Hypothalamus (tissue), 51 donors: ENCODE results near the gene EPN2.
"Not testable (repeated sequence)": the region's sequence is repeated elsewhere in the genome, so short reads cannot be mapped to it uniquely, and the experiment has no call there.

Experiments
- DNase-seq, 51 donors: peaks; one replicate each; lab custom pipeline; 2025; lab: John Stamatoyannopoulos, UW

Gene EPN2

GRCh38 chr17:19341641-19342610 lies 104.8 kb downstream of the EPN2 start:
- peak in 1 of 51 donors; percentile 23 for DNase-seq

DNA sequence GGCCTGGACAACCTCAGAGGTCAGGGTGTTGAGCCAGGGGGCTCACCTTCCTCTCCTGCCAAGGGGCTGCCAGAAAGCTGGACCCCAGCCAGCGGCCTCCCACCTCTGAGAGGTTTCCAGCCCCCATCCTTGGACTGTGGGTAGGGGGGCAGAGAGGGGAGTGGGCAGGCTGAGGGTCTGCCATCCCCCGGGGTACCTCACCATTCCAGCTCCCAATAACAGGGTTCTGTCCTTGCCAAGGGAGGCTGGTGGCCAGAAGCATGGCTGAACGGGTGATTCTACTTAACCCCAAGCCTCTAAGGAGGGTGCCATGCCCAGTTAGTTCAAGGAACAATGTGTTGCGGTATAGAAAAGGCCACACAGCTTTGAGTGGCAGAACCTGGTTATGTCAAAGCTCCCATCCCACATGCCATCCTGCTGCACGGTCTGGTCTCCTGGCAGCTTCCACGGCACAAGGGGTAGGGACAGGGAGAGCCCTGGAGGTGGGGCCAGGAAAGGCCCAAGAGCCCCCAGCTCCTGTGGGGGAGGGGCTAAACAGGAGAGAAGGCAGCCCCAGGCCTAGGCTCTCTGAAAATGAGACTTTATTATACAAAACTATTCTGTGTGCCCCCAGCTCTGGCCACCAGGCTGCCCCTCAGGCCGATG lies 105.6 kb downstream of the EPN2 start:
- no peak for DNase-seq

DNA sequence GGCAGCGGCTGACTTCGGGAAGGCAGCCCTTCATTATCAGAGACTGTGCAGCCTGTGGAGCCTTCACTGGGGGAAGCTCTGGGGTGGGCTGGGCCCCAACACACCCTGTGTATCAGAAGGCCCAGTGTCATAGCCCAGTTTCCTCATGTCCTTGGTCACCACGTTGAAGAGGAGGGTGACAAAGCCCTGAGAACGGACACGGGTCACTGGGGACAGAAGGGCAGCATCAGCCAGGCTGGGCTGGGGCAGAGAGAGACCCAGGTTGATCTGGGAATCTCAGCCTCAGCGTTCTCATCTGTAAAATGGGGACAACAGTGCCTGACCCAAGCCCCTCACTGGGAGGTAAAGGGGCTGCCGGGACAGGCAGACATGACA lies 106.1 kb downstream of the EPN2 start:
- DNase-seq = no peak

- DNase-seq = no peak
Observed at GRCh38 chr17:19343671-19344151, 106.5 kb downstream of the EPN2 start.

- no peak for DNase-seq
Observed at GRCh38 chr17:19344311-19345066, 107.3 kb downstream of the EPN2 start.

- no peak for DNase-seq
Observed at GRCh38 chr17:19345067-19345460, 107.9 kb downstream of the EPN2 start.

DNA sequence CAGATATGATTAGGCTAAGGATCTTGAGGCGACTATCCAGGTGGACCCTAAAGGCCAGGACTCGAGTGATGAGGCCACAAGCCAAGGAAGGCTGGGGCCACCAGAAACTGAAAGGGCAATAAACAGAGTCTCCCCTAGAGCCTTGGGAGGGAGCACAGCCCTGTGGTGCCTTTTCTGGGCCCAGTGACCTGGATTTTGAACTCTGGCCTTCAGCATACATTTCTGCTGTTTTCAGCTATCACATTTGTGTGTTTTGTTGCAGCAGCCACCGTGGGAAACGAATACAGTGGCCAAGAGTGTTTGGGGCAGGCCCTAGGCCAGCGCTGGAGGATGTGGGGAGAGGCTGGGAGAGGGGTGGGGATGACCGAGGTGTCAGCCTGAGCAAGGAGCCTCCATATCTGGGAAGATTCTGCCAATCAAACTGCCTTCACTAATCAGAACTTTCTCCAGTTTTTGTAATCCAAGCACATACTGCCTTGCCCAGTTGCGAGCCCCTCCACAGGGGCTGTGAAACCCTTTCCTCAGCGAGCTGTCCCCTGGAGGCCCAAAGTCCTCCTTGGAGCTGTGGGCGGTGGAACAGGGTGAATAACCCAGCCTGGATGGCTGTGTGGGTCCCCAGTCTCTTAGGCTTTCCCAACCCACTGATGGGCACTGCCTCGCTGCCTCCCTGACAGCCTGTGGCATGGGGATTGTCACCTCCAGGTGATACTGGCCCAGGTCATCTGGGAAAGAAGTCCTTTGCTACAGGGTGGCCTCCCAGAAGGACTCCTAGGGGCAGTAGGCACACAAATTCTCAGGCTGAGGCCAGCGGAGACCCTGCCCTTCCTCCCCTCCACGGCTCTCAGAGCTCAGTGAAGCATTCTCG lies 108.6 kb downstream of the EPN2 start:
- no peak for DNase-seq

DNA sequence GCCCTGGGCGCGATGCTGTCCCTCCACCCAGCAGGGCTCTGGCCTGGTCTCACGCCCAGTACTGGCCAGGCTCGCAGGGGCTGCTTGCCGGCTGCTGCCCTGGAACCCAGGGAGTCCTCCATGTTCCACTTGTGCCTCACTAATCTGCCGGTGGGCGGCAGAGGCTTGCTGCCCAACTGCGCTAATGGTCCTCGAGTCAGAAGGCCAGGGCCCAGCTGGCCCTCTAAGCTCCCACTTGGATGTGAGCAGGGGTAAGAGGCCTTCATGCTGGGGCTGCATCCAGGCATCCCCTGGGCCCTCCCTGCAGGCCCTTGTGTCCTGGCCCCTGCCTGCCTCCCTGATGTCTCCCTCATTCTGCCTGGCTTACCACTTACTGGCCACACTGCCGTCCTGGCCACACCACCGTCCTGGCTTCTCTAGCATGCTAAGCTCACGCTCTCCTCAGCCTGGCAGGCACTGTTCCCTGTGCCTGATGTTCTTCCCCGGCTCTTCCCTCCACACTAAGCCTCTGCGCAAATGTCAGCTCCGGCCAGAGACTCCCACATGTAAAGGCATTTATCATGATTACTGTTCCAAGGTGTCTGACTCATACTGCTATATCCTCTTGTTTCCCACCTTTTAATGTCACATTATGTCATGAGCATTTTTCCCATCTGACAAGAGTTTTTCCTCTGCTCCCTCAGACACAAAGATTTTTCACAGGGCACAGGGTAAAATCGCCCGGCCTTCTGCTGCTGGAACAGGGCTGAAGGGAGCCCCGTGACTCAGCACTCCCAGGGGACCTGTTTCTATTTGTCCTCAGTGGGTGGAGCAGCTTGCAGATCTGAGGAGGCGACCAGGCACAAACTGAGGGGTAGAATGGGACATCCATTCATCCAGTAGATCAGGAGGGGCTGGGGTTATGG lies 109.4 kb downstream of the EPN2 start:
- DNase-seq = peak in 3 of 51 donors; percentile 28 to 65 (median 39)

GRCh38 chr17:19347323-19348080 lies 110.3 kb downstream of the EPN2 start:
- no peak for DNase-seq

DNA sequence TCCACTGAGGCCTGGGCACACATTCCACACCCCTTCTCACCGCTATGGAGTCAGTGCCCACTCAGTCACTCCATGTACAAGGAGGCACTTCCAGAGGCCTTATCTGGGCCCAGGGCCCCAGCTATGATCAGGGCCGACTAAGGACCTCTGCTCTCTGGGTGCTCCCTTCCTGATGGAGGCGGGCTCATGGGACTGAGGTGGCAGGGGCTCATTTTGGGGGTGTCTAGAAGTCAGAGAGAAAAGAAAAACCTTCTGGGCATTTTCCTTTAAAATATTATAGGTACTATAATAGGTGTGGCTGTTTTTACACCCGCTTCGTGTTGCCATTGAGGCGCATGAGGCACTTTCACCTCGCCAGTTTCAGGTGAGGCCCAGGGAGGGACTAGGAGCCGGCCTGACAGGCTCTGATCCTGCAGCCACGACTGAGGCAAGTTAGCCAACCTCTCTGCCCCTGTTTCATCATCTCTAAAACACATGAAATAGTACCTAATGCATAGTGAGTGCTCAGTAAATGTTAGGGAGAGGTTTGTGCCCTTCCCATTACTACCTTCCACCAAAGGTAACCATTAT lies 111.0 kb downstream of the EPN2 start:
- no peak for DNase-seq

GRCh38 chr17:19348806-19349205 lies 111.6 kb downstream of the EPN2 start:
- DNase-seq = no peak

DNA sequence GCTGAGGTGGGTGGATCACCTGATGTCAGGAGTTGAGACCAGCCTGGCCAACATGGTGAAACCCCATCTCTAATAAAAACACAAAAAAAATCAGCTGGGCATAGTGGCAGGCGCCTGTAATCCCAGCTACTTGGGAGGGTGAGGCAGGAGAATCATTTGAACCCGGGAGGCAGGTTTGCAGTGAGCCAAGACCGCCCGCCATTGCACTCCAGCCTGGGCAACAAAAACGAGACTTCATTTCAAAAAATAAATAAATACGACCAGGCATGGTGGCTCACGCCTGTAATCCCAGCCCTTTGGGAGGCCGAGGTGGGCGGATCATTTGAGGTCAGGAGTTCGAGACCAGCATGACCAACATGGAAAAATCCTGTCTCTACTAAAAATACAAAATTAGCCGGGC lies 116.2 kb downstream of the EPN2 start:
- DNase-seq = not testable (repeated sequence)

- no peak for DNase-seq
Observed at GRCh38 chr17:19354748-19355147, 117.6 kb downstream of the EPN2 start.

DNA sequence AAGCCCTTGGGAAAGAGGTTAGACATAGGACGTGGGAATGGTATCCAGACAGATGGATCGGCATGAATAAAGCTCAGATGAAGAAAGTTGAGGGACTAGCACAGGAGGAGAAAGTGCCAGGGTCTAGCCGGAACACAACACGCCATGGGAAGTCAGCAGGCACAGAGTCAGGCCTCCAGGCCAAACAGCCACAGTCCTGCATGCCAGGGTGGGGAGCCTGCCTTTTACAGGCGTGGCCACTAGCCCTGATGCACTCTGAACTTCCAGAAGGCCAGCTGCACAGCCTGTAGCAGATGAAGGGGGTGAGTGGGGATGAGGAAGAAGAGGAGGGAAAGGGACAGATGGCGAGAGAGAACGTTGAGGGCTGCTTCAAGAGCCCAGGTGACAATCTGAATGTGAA lies 120.2 kb downstream of the EPN2 start:
- no peak for DNase-seq

DNA sequence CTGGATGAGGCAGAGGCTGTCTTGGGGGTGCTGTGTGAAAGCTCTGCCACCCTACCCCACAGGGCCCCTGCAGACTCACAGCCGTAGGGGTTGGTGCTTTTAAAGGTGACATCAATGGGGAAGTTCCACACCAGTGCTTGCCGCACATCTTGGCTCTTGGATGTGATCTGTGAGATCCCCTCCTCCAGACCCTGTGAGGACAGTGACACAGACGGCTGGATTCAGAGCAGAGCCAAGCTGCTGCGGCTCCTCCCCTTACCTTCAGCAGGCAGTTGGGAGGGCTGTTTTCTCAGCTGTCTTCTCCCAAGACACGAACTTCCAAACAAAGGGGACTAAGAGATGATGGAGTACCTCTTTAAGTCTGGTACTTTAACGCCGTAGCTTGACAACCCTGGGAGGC lies 120.6 kb downstream of the EPN2 start:
- peak in 1 of 51 donors; percentile 37 for DNase-seq

GRCh38 chr17:19359151-19359550 lies 122.0 kb downstream of the EPN2 start:
- no peak for DNase-seq

DNA sequence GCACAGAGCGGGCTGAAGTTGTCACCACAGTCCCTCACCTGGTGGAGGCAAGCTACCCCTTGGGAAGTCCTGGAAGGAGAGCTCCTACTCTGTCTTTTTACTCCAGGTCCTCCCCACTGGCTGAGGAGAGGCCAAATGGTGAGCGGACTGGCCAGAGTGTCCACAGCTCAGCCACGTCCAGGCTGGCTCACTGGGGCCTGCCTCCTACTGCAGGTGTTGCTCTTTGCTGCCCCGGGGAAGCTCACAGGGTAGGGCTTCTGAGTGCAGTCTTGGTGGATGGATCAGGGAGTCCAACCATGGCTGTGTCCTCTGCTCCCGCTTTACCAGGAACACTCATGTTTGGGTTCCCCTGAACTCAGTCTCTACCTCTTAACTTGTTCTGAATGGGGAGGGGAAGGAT lies 122.7 kb downstream of the EPN2 start:
- no peak for DNase-seq

GRCh38 chr17:19360772-19361171 lies 123.6 kb downstream of the EPN2 start:
- DNase-seq = no peak
